ENCODE data around the gene CENPS. TPM values are rescaled to one million over a fixed set of nuclear protein-coding genes. Genes with fewer than 3 reads are reported as not detected.

Gene CENPS
- total and polyA plus RNA-seq, 9 of the 15 experiments (the other 6 are each of a cell fraction or from before 2014, with no cell fraction given) = 10.2 to 36.0 (median 26.0) TPM

DNA sequence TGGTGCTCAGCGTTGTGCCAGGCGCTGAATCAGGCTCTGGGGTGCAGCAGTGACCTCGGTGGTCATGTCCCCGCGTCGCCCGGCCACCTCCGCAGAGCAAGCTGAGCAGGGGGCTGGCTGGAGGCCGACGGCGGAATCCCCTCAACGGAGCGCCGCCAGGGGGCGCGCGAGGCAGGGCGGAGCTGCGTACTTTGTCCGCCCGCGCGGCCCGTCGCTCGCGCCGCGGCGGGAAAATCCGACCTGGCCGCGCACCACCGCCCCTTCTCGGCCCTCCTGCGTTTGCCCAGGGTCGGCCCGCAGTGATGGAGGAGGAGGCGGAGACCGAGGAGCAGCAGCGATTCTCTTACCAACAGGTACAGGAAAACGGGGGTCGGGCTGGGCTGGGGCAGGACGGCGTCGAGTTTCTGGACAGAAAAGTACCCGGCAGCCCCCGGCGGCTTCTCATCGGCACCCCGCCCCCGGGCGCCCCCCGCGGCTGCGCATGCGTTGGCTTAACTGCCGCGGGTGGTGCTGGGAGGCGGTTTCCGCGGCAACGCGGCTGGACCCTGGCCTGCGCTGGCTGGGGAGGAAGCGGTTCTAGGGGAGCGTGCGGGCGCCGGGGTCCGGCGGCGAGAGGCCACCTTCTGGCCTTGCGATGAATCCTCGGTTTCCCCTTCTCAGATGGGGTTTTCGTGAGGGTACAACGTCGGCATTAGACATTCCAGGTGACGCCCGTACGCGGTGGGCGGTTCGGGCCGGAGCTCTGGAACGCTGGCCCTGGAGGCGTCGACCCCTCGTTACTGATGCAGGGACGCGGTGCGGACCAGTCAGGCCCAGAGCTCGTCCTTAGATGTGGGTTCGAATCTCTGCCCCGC lies at the start of gene CENPS (continued):
- TF ChIP-seq, protein P1, sequence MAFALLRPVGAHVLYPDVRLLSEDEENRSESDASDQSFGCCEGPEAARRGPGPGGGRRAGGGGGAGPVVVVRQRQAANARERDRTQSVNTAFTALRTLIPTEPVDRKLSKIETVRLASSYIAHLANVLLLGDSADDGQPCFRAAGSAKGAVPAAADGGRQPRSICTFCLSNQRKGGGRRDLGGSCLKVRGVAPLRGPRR (CRISPR knock-in tag; IDR thresholded peaks at IDR 0.05) = no peak
- TF ChIP-seq, protein P2, sequence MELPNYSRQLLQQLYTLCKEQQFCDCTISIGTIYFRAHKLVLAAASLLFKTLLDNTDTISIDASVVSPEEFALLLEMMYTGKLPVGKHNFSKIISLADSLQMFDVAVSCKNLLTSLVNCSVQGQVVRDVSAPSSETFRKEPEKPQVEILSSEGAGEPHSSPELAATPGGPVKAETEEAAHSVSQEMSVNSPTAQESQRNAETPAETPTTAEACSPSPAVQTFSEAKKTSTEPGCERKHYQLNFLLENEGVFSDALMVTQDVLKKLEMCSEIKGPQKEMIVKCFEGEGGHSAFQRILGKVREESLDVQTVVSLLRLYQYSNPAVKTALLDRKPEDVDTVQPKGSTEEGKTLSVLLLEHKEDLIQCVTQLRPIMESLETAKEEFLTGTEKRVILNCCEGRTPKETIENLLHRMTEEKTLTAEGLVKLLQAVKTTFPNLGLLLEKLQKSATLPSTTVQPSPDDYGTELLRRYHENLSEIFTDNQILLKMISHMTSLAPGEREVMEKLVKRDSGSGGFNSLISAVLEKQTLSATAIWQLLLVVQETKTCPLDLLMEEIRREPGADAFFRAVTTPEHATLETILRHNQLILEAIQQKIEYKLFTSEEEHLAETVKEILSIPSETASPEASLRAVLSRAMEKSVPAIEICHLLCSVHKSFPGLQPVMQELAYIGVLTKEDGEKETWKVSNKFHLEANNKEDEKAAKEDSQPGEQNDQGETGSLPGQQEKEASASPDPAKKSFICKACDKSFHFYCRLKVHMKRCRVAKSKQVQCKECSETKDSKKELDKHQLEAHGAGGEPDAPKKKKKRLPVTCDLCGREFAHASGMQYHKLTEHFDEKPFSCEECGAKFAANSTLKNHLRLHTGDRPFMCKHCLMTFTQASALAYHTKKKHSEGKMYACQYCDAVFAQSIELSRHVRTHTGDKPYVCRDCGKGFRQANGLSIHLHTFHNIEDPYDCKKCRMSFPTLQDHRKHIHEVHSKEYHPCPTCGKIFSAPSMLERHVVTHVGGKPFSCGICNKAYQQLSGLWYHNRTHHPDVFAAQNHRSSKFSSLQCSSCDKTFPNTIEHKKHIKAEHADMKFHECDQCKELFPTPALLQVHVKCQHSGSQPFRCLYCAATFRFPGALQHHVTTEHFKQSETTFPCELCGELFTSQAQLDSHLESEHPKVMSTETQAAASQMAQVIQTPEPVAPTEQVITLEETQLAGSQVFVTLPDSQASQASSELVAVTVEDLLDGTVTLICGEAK (IDR thresholded peaks at IDR 0.05) = no peak
- TF ChIP-seq, protein P2 (CRISPR knock-in tag; IDR thresholded peaks at IDR 0.05) = no peak
- TF ChIP-seq, protein P3, sequence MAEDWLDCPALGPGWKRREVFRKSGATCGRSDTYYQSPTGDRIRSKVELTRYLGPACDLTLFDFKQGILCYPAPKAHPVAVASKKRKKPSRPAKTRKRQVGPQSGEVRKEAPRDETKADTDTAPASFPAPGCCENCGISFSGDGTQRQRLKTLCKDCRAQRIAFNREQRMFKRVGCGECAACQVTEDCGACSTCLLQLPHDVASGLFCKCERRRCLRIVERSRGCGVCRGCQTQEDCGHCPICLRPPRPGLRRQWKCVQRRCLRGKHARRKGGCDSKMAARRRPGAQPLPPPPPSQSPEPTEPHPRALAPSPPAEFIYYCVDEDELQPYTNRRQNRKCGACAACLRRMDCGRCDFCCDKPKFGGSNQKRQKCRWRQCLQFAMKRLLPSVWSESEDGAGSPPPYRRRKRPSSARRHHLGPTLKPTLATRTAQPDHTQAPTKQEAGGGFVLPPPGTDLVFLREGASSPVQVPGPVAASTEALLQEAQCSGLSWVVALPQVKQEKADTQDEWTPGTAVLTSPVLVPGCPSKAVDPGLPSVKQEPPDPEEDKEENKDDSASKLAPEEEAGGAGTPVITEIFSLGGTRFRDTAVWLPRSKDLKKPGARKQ (CRISPR knock-in tag; IDR thresholded peaks at IDR 0.05) = no peak
- no peak for TF ChIP-seq BRCA1 (IDR thresholded peaks at IDR 0.05)
- TF ChIP-seq BRCA1 (CRISPR knock-in tag; IDR thresholded peaks at IDR 0.05) = no peak
- TF ChIP-seq FOS (IDR thresholded peaks at IDR 0.05; ENCODE audit: extremely low read depth, insufficient read length) = no peak
- TF ChIP-seq, protein P4, sequence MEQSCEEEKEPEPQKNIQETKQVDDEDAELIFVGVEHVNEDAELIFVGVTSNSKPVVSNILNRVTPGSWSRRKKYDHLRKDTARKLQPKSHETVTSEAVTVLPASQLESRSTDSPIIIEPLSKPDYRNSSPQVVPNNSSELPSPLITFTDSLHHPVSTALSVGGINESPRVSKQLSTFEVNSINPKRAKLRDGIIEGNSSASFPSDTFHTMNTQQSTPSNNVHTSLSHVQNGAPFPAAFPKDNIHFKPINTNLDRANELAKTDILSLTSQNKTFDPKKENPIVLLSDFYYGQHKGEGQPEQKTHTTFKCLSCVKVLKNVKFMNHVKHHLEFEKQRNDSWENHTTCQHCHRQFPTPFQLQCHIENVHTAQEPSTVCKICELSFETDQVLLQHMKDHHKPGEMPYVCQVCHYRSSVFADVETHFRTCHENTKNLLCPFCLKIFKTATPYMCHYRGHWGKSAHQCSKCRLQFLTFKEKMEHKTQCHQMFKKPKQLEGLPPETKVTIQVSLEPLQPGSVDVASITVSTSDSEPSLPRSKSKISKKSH (CRISPR knock-in tag; IDR thresholded peaks at IDR 0.05) = no peak
- TF ChIP-seq, protein P5, sequence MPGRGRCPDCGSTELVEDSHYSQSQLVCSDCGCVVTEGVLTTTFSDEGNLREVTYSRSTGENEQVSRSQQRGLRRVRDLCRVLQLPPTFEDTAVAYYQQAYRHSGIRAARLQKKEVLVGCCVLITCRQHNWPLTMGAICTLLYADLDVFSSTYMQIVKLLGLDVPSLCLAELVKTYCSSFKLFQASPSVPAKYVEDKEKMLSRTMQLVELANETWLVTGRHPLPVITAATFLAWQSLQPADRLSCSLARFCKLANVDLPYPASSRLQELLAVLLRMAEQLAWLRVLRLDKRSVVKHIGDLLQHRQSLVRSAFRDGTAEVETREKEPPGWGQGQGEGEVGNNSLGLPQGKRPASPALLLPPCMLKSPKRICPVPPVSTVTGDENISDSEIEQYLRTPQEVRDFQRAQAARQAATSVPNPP (IDR thresholded peaks at IDR 0.05; ENCODE audit: borderline replicate concordance, insufficient read depth, insufficient read length) = no peak
- TF ChIP-seq ZNF707 (CRISPR knock-in tag; conservative IDR thresholded peaks at IDR 0.05) = 0 out of 2 replicates have a peak, but pooled peaks have one; percentile 31

Measured in K562 (cell line).